ENCODE measurements around the gene EBLN2.

DNA sequence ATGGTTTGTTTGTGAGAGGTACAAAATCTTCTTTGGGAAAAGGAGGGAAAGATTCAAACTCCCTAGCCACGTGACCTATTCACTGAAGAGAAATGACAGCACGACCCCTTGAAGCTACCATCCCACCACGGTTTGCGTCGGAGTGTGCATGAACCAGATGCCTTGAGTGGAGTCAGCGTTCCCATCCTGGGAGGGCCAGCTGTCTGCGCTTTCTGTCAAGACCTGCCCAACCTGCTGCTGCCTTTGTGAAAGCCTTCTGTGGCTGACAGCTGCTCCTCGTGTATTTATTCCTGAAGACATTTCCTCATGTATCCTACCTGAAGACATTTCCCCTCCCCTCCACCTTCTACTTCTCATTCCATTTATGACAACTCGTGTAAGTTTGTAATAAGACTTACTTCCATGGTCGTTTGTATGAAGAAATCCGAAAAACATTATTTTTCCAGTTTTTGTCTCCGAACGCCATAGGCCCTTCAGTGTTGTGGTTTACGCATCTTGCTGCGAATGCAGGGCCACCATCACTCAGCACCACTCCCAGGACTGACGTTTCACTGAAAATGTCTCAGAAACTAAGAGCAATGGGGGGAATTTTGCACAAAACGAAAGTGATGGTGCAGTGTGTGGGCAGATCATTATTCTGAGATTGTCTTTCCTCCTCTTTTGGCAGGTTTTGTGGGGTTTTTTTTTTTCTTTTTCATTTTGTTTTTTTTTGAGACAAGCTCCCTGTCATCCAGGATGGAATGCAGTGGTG, 18.9 kb downstream of the EBLN2 start:
- TF ChIP-seq, protein P1, sequence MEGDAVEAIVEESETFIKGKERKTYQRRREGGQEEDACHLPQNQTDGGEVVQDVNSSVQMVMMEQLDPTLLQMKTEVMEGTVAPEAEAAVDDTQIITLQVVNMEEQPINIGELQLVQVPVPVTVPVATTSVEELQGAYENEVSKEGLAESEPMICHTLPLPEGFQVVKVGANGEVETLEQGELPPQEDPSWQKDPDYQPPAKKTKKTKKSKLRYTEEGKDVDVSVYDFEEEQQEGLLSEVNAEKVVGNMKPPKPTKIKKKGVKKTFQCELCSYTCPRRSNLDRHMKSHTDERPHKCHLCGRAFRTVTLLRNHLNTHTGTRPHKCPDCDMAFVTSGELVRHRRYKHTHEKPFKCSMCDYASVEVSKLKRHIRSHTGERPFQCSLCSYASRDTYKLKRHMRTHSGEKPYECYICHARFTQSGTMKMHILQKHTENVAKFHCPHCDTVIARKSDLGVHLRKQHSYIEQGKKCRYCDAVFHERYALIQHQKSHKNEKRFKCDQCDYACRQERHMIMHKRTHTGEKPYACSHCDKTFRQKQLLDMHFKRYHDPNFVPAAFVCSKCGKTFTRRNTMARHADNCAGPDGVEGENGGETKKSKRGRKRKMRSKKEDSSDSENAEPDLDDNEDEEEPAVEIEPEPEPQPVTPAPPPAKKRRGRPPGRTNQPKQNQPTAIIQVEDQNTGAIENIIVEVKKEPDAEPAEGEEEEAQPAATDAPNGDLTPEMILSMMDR (IDR thresholded peaks at IDR 0.05; ENCODE audit: low read depth, low read length) = no peak
- no peak for TF ChIP-seq EZH2phosphoT487 (IDR thresholded peaks at IDR 0.05; ENCODE audit: low read depth)
